Measurements from ENCODE around the gene POLR2I. TPM values are rescaled to one million over a fixed set of nuclear protein-coding genes. Genes with fewer than 3 reads are reported as not detected.

POLR2I gene
- polyA plus RNA-seq, 1 donor (not counting 4 experiments of a cell fraction or from before 2014, with no cell fraction given), result 34.3 TPM

DNA sequence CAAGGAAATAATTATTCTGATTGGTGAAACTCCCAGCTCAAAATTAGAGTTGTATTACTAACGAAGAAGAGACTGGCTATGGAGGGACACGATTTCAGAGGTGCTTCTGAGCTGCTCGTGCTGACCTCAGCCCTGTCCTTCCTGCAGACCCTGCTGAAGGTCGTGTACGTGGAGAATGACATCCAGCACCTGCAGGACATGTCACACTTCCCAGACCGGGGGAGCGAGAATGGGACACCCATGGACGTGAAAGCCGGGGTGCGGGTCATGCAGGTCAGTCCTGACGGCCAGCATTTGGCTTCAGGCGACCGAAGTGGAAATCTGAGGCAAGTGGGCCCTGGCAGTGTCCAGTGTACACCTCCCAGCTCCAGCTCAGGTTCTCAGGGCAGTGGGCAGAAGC, 31.8 kb downstream of the POLR2I start:
- Histone ChIP-seq H3K27ac (ENCODE audit: control insufficient read depth, insufficient read depth, low read length) (no peak overlapping the region), H3K36me3 (ENCODE audit: control insufficient read depth in 2 of 2, extremely low read depth in 1 of 2, insufficient read depth in 2 of 2, low read length in 2 of 2) (peaks cover 6 to 28% of the 10 kb centered on the region in 2 experiments), H3K9me1 (ENCODE audit: control insufficient read depth, extremely low read depth, insufficient read depth, low read length) (no peaks in the 10 kb centered on the region), H2AFZ (ENCODE audit: control insufficient read depth, low read length) (no peak overlapping the region), H3K4me1 (ENCODE audit: control insufficient read depth, extremely low read depth, insufficient read depth, low read length) (no peaks in the 10 kb centered on the region), H3K4me3 (ENCODE audit: control insufficient read depth in 2 of 3, extremely low read depth in 1 of 3, insufficient read depth in 2 of 3, low read depth in 1 of 3, low read length in 3 of 3) (no peak overlapping the region), H3K9ac (ENCODE audit: control insufficient read depth, extremely low read depth, insufficient read depth, low read length) (no peak overlapping the region), H3K4me2 (ENCODE audit: control insufficient read depth, extremely low read depth, insufficient read depth, low read depth, low read length) (no peak overlapping the region), H4K20me1 (ENCODE audit: control insufficient read depth, extremely low read depth, insufficient read depth, low read length) (no peaks in the 10 kb centered on the region), H3K27me3 (ENCODE audit: control insufficient read depth, extremely low read depth, insufficient read depth, low read length) (no peaks in the 10 kb centered on the region), H3K79me2 (ENCODE audit: control insufficient read depth, insufficient read depth, low read length) (no peaks in the 10 kb centered on the region), H3K9me3 (ENCODE audit: control insufficient read depth, low read depth, low read length) (no peaks in the 10 kb centered on the region)
- dilution Hi-C loops (cut with MboI; ENCODE audit: extremely low pct_ligation_motif_present, low sequenced_read_pairs), result no loop called here
- DNase-seq (ENCODE audit: low read depth, low spot score), result no peak
- FAIRE-seq, result no peak
- no peak for TF ChIP-seq CTCF (optimal IDR thresholded peaks at IDR 0.05 in 1 of 3, IDR thresholded peaks at IDR 0.05 in 1 of 3, conservative IDR thresholded peaks at IDR 0.05 in 1 of 3; ENCODE audit: extremely low read depth in 1 of 3, insufficient read depth in 2 of 3, low read length in 3 of 3)
- no peak for TF ChIP-seq EZH2 (IDR thresholded peaks at IDR 0.05; ENCODE audit: low read length)

DNA sequence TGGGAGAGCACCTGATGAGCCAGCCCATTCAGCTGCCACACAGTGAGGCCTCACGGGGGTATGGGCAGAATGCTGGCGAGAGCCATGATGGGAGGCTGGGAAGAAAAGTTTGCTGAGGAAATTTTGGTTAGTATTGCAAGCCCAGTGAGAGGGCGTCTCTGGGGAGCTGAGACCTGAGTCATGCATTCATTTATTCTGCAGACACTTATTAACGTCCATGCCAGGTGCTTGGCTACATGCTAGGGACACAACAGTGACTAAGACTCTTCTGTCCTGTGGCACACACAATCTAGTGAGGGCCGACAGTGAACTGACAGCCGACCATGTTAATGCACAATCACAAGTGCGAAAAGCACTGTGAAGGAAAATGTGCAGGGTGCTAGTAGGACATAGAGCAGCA, 32.8 kb downstream of the POLR2I start:
- DNase-seq (ENCODE audit: low read depth, low spot score), result no peak
- H3K9me3 ChIP-seq (ENCODE audit: control insufficient read depth, low read depth, low read length), result no peaks in the 10 kb centered on the region
- H3K4me1 ChIP-seq (ENCODE audit: control insufficient read depth, extremely low read depth, insufficient read depth, low read length), result no peaks in the 10 kb centered on the region
- H3K9ac ChIP-seq (ENCODE audit: control insufficient read depth, extremely low read depth, insufficient read depth, low read length), result no peak overlapping the region
- no peaks in the 10 kb centered on the region for H4K20me1 ChIP-seq (ENCODE audit: control insufficient read depth, extremely low read depth, insufficient read depth, low read length)
- H3K4me2 ChIP-seq (ENCODE audit: control insufficient read depth, extremely low read depth, insufficient read depth, low read depth, low read length), result no peak overlapping the region
- H3K27ac ChIP-seq (ENCODE audit: control insufficient read depth, insufficient read depth, low read length), result no peak overlapping the region
- H3K27me3 ChIP-seq (ENCODE audit: control insufficient read depth, extremely low read depth, insufficient read depth, low read length), result no peaks in the 10 kb centered on the region
- peaks cover 6 to 28% of the 10 kb centered on the region in 2 experiments for H3K36me3 ChIP-seq (ENCODE audit: control insufficient read depth in 2 of 2, extremely low read depth in 1 of 2, insufficient read depth in 2 of 2, low read length in 2 of 2)
- no peaks in the 10 kb centered on the region for H3K9me1 ChIP-seq (ENCODE audit: control insufficient read depth, extremely low read depth, insufficient read depth, low read length)
- FAIRE-seq, result no peak
- H3K79me2 ChIP-seq (ENCODE audit: control insufficient read depth, insufficient read depth, low read length), result no peaks in the 10 kb centered on the region
- H3K4me3 ChIP-seq (ENCODE audit: control insufficient read depth in 2 of 3, extremely low read depth in 1 of 3, insufficient read depth in 2 of 3, low read depth in 1 of 3, low read length in 3 of 3), result no peak overlapping the region
- no peak overlapping the region for H2AFZ ChIP-seq (ENCODE audit: control insufficient read depth, low read length)
- dilution Hi-C loops (cut with MboI; ENCODE audit: extremely low pct_ligation_motif_present, low sequenced_read_pairs), result no loop called here
- no peak for TF ChIP-seq CTCF (optimal IDR thresholded peaks at IDR 0.05 in 1 of 3, IDR thresholded peaks at IDR 0.05 in 1 of 3, conservative IDR thresholded peaks at IDR 0.05 in 1 of 3; ENCODE audit: extremely low read depth in 1 of 3, insufficient read depth in 2 of 3, low read length in 3 of 3)
- TF ChIP-seq EZH2 (IDR thresholded peaks at IDR 0.05; ENCODE audit: low read length), result no peak
